Caco-2 (cell line): ENCODE data around the gene ZDHHC19. TPM values are rescaled to one million over a fixed set of nuclear protein-coding genes. Genes with fewer than 3 reads are reported as not detected.
A peak's percentile ranks its signal among the peaks of the same experiment; 100 is the strongest.

Experiments used
- BruUV-seq: library from RNA; stranded (reverse); fragments of 400-500 nt; replicated peaks from 2 replicates; lab custom pipeline; 2021; lab: Mats Ljungman, UMichigan
- CTCF ChIA-PET: fragments of 300-600 bp; sonication (Branson Sonifier 250); formaldehyde crosslinking; loops from one replicate; lab custom pipeline; 2022; ENCODE audit warnings: antibody characterized with exemption; lab: Charles Lee
- POLR2A ChIA-PET: fragments of 300-600 bp; sonication (Branson Sonifier 250); formaldehyde crosslinking; loops from one replicate; lab custom pipeline; 2022; ENCODE audit warnings: antibody characterized with exemption; lab: Charles Lee
- DNase-seq, 2 experiments: peaks; one replicate each; pipeline versions ENCODE4 v3.0.0 to v3.0.0-alpha.2; 2020 to 2022
- H3K27me3 ChIP-seq: replicated peaks from 2 replicates; pipeline ENCODE4 v1.6.0; 2011; ENCODE audit warnings: low read length; ENCODE audit not compliant: control insufficient read depth, insufficient read depth
- H3K36me3 ChIP-seq: 2 replicates; pipeline ENCODE4 v1.5.1; 2011; ENCODE audit warnings: low read length; ENCODE audit not compliant: control insufficient read depth, insufficient read depth
- H3K4me1 ChIP-seq: fragments of 250-450 bp; sonication (Bioruptor Pico); 2 replicates; pipeline ENCODE4 v1.5.1; 2020; ENCODE audit warnings: mild to moderate bottlenecking
- H3K4me3 ChIP-seq: 2 replicates; pipeline ENCODE4 v1.5.1; 2011; ENCODE audit warnings: low read depth, mild to moderate bottlenecking, control low read depth, low read length
- H3K9me3 ChIP-seq: fragments of 250-450 bp; sonication (Bioruptor Pico); 2 replicates; pipeline ENCODE4 v1.5.1; 2020; ENCODE audit warnings: mild to moderate bottlenecking, moderate library complexity
- H3K27ac Mint-ChIP-seq: one replicate; pipeline ENCODE4 v1.8.0; 2022; ENCODE audit warnings: mixed read lengths; ENCODE audit not compliant: unreplicated experiment
- H3K27me3 Mint-ChIP-seq: one replicate; pipeline ENCODE4 v1.8.0; 2022; ENCODE audit warnings: mixed read lengths; ENCODE audit not compliant: insufficient read depth, unreplicated experiment
- H3K36me3 Mint-ChIP-seq: one replicate; pipeline ENCODE4 v1.8.0; 2022; ENCODE audit warnings: mild to moderate bottlenecking, mixed read lengths; ENCODE audit not compliant: insufficient read depth, unreplicated experiment
- H3K4me1 Mint-ChIP-seq: one replicate; pipeline ENCODE4 v1.8.0; 2022; ENCODE audit warnings: low read depth, mixed read lengths; ENCODE audit not compliant: unreplicated experiment
- H3K4me3 Mint-ChIP-seq: one replicate; pipeline ENCODE4 v1.8.0; 2022; ENCODE audit warnings: mild to moderate bottlenecking, moderate library complexity, mixed read lengths; ENCODE audit not compliant: unreplicated experiment
- H3K9me3 Mint-ChIP-seq: one replicate; pipeline ENCODE4 v1.8.0; 2022; ENCODE audit warnings: mixed read lengths; ENCODE audit not compliant: unreplicated experiment
- intact Hi-C: fragments of 100-400 bp; cut with micrococcal nuclease; formaldehyde crosslinking; loops from one replicate; pipeline ENCODE4 v1.10.0; 2022; ENCODE audit not compliant: unreplicated experiment
- total RNA-seq: library from RNA; stranded (reverse); gene quantifications from 2 replicates; pipeline ENCODE4 v1.2.3, GENCODE V29; 2022
- TF ChIP-seq, protein P1 (sequence below), 2 experiments: fragments of 200-600 bp in 1 of 2; IDR thresholded peaks; 1 replicate in 1 of 2; 2 replicates in 1 of 2; pipeline versions ENCODE4 v1.5.1 to v1.8.0; 2011 to 2022; ENCODE audit warnings: antibody characterized with exemption in 1 of 2, control low read depth in 1 of 2, inconsistent platforms in 1 of 2, low read depth in 1 of 2, low read length in 1 of 2, mild to moderate bottlenecking in 1 of 2, moderate library complexity in 1 of 2; ENCODE audit not compliant: insufficient read depth in 1 of 2, severe bottlenecking in 1 of 2, unreplicated experiment in 1 of 2

ZDHHC19 gene
- total RNA-seq, 1 experiment from 2014 or later: not detected

DNA sequence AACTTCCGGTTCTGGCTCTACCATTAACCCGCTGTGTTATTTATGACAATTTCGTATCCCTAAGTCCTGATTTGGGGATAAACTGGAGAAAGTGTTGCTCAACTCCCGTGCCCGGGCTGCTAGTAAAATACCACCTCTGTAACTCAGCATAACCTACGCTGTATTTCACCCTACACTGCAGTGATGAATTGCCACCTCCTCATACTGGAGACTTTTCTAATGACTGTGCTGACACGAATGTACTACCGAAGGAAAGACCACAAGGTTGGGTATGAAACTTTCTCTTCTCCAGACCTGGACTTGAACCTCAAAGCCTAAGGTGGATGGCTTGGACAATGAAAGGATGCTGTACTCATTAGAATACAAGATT lies 21.7 kb upstream of the ZDHHC19 start:
- Mint-ChIP-seq H3K4me1 (no peaks in the 10 kb centered on the region), H3K36me3 (peaks cover 28% of the 10 kb centered on the region), H3K4me3 (no peak overlapping the region), H3K27me3 (no peaks in the 10 kb centered on the region), H3K27ac (no peak overlapping the region), H3K9me3 (no peaks in the 10 kb centered on the region)
- Histone ChIP-seq H3K9me3 (no peaks in the 10 kb centered on the region), H3K36me3 (no peaks in the 10 kb centered on the region), H3K4me1 (no peaks in the 10 kb centered on the region), H3K4me3 (no peak overlapping the region), H3K27me3 (no peaks in the 10 kb centered on the region)
- ChIA-PET POLR2A (no interaction called here), CTCF (no interaction called here)
- BruUV-seq: no TSS peak
- intact Hi-C loops: no loop called here
- no peak for DNase-seq
- TF ChIP-seq, protein P1, sequence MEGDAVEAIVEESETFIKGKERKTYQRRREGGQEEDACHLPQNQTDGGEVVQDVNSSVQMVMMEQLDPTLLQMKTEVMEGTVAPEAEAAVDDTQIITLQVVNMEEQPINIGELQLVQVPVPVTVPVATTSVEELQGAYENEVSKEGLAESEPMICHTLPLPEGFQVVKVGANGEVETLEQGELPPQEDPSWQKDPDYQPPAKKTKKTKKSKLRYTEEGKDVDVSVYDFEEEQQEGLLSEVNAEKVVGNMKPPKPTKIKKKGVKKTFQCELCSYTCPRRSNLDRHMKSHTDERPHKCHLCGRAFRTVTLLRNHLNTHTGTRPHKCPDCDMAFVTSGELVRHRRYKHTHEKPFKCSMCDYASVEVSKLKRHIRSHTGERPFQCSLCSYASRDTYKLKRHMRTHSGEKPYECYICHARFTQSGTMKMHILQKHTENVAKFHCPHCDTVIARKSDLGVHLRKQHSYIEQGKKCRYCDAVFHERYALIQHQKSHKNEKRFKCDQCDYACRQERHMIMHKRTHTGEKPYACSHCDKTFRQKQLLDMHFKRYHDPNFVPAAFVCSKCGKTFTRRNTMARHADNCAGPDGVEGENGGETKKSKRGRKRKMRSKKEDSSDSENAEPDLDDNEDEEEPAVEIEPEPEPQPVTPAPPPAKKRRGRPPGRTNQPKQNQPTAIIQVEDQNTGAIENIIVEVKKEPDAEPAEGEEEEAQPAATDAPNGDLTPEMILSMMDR (IDR thresholded peaks at IDR 0.05; ENCODE audit: insufficient read depth in 1 of 2, low read depth in 1 of 2, low read length in 1 of 2, severe bottlenecking in 1 of 2, unreplicated experiment in 1 of 2): no peak

GRCh38 chr3:196232154-196232881 lies 21.1 kb upstream of the ZDHHC19 start:
- no peak overlapping the region for H3K4me3 Mint-ChIP-seq
- H3K4me1 Mint-ChIP-seq: no peaks in the 10 kb centered on the region
- H3K9me3 Mint-ChIP-seq: no peaks in the 10 kb centered on the region

DNA sequence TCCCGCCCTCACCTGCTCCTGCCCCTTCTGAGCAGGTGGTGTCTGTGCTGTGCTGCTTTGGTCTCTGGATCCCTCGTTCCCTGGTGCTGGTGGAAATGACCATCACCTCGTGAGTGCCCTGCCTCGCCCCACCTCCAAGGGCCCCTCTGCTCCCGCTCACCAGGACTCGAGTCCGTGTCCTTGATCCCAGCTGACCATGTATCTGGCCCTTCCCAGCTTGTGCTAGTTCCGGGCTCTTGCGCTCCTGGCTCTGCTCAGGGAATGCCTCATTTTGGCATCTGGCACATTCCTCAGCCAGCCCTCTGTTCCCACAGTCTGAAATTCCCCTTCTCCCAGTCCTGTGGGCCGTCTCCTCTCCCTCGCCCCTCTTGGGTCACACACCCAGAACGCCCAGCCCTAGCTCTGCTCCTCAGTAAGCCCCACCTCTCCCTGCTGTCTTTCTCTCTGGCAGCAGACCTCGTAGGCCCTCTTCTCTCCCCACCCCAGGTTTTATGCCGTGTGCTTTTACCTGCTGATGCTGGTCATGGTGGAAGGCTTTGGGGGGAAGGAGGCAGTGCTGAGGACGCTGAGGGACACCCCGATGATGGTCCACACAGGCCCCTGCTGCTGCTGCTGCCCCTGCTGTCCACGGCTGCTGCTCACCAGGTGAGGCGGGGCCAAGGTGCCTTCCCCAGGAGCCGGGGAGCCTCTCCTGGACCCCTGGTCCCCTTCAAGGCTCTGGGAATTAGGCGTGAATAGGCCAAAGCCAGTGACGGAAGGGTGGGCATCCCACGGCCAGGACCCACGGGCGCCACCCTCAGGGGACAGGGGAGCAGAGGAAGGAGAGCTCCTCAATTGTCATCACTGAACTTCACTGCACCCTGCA lies 16.7 kb upstream of the ZDHHC19 start:
- Mint-ChIP-seq H3K27me3 (no peaks in the 10 kb centered on the region), H3K4me1 (no peaks in the 10 kb centered on the region), H3K36me3 (peaks cover 14% of the 10 kb centered on the region), H3K4me3 (no peak overlapping the region), H3K9me3 (no peaks in the 10 kb centered on the region), H3K27ac (peak overlapping the region; percentile 66)
- DNase-seq: no peak
- H3K36me3 ChIP-seq: no peaks in the 10 kb centered on the region
- ChIA-PET POLR2A (no interaction called here), CTCF (no interaction called here)
- no peak overlapping the region for H3K4me3 ChIP-seq
- intact Hi-C loops: no loop called here
- no peaks in the 10 kb centered on the region for H3K4me1 ChIP-seq
- no peaks in the 10 kb centered on the region for H3K9me3 ChIP-seq
- H3K27me3 ChIP-seq: no peaks in the 10 kb centered on the region
- TF ChIP-seq, protein P1 (IDR thresholded peaks at IDR 0.05; ENCODE audit: insufficient read depth in 1 of 2, low read depth in 1 of 2, low read length in 1 of 2, severe bottlenecking in 1 of 2, unreplicated experiment in 1 of 2): no peak
- no TSS peak for BruUV-seq

More at GRCh38 chr3:196232154-196232881, 21.1 kb upstream of the ZDHHC19 start:
- Histone ChIP-seq H3K9me3 (no peaks in the 10 kb centered on the region), H3K27me3 (no peaks in the 10 kb centered on the region), H3K36me3 (no peaks in the 10 kb centered on the region), H3K4me3 (no peak overlapping the region), H3K4me1 (no peaks in the 10 kb centered on the region)
- TF ChIP-seq, protein P1 (IDR thresholded peaks at IDR 0.05; ENCODE audit: insufficient read depth in 1 of 2, low read depth in 1 of 2, low read length in 1 of 2, severe bottlenecking in 1 of 2, unreplicated experiment in 1 of 2): no peak
- ChIA-PET CTCF (no interaction called here), POLR2A (no interaction called here)
- Mint-ChIP-seq H3K27ac (no peak overlapping the region), H3K36me3 (peaks cover 33% of the 10 kb centered on the region), H3K27me3 (no peaks in the 10 kb centered on the region)
- no TSS peak for BruUV-seq
- intact Hi-C loops: no loop called here
- no peak for DNase-seq
